ENCODE data around the gene TMTC3.

The TMTC3 gene

DNA sequence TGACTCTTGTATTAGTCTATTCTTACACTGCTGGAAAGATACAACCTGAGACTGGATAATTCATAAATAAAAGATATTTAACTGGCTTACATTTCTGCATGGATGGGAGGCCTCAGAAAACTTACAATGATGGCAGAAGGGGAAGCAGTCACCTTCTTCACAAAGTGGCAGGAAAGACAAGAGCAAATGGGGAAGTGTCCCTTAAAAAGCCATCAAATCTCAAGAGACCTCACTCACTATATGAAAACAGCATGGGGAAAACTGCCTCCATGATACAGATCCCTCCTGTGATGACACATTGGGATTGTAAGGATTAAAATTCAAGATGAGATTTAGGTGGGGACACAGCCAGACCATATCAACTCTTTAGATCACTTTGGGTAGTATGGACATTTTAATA is 83.7 kb downstream of the TMTC3 start:
- Histone ChIP-seq H3K27me3 (ENCODE audit: insufficient read depth, poor library complexity, severe bottlenecking) (no peaks in the 10 kb centered on the region), H3K4me1 (ENCODE audit: insufficient read depth, poor library complexity, severe bottlenecking) (no peaks in the 10 kb centered on the region), H3K4me3 (ENCODE audit: severe bottlenecking) (no peak overlapping the region), H3K9me3 (ENCODE audit: severe bottlenecking) (peaks cover 3% of the 10 kb centered on the region), H3K27ac (ENCODE audit: poor library complexity, severe bottlenecking) (no peak overlapping the region), H3K36me3 (ENCODE audit: low read depth) (no peaks in the 10 kb centered on the region)
- DNase-seq (ENCODE audit: low spot score): no peak
- TF ChIP-seq, protein P1, sequence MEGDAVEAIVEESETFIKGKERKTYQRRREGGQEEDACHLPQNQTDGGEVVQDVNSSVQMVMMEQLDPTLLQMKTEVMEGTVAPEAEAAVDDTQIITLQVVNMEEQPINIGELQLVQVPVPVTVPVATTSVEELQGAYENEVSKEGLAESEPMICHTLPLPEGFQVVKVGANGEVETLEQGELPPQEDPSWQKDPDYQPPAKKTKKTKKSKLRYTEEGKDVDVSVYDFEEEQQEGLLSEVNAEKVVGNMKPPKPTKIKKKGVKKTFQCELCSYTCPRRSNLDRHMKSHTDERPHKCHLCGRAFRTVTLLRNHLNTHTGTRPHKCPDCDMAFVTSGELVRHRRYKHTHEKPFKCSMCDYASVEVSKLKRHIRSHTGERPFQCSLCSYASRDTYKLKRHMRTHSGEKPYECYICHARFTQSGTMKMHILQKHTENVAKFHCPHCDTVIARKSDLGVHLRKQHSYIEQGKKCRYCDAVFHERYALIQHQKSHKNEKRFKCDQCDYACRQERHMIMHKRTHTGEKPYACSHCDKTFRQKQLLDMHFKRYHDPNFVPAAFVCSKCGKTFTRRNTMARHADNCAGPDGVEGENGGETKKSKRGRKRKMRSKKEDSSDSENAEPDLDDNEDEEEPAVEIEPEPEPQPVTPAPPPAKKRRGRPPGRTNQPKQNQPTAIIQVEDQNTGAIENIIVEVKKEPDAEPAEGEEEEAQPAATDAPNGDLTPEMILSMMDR (IDR thresholded peaks at IDR 0.05; ENCODE audit: poor library complexity, severe bottlenecking): no peak
- no peak for ATAC-seq (ENCODE audit: low read depth)

DNA sequence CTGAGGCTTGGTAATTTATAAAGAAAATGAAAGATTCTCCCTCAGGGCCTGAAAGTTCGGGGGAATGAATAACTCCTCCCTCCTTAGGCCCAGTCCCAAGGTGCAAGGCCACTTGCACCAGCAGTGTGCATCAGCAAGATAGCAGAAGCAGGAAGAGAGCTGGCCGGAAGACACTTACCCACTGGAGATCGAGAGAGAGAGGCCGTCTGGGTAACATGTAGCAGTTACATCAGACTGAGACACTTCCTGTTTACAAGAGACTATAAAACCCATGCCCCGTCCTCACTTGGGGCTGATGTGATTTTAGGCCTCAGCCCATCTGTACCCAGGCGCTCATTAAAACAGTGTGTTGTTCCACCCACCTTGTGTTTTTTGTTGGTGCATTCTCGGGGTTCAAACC is 85.2 kb downstream of the TMTC3 start:
- Histone ChIP-seq H3K36me3 (ENCODE audit: low read depth) (no peaks in the 10 kb centered on the region), H3K4me1 (ENCODE audit: insufficient read depth, poor library complexity, severe bottlenecking) (no peaks in the 10 kb centered on the region), H3K9me3 (ENCODE audit: severe bottlenecking) (no peaks in the 10 kb centered on the region), H3K4me3 (ENCODE audit: severe bottlenecking) (no peak overlapping the region), H3K27ac (ENCODE audit: poor library complexity, severe bottlenecking) (no peak overlapping the region), H3K27me3 (ENCODE audit: insufficient read depth, poor library complexity, severe bottlenecking) (no peaks in the 10 kb centered on the region)
- no peak for ATAC-seq (ENCODE audit: low read depth)
- no peak for DNase-seq (ENCODE audit: low spot score)
- TF ChIP-seq, protein P1 (IDR thresholded peaks at IDR 0.05; ENCODE audit: poor library complexity, severe bottlenecking): no peak

DNA sequence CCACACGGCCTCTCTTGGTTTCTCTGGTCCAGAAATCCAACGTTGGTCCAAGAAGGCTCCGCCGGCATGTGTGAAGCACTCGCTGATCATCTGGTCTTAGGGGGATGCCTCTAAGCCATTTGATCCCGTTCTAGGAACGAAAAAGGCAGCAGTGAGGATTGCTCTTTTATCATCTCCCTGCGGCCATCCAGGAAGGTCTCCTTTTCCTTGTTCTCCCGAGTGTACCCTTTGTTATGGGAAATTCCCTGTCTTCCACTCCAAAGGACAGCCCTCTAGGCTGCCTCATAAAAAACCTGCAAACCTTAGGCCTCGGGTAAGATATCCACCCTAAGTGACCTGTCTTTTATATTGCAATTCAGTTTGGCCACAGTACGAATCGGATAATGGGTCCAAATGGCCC is 85.8 kb downstream of the TMTC3 start:
- TF ChIP-seq, protein P1 (IDR thresholded peaks at IDR 0.05; ENCODE audit: poor library complexity, severe bottlenecking): no peak
- ATAC-seq (ENCODE audit: low read depth) (no peak), DNase-seq (ENCODE audit: low spot score) (no peak)
- H3K27ac ChIP-seq (ENCODE audit: poor library complexity, severe bottlenecking): no peak overlapping the region
- no peaks in the 10 kb centered on the region for H3K27me3 ChIP-seq (ENCODE audit: insufficient read depth, poor library complexity, severe bottlenecking)
- no peaks in the 10 kb centered on the region for H3K9me3 ChIP-seq (ENCODE audit: severe bottlenecking)
- H3K4me1 ChIP-seq (ENCODE audit: insufficient read depth, poor library complexity, severe bottlenecking): no peaks in the 10 kb centered on the region
- no peaks in the 10 kb centered on the region for H3K36me3 ChIP-seq (ENCODE audit: low read depth)
- H3K4me3 ChIP-seq (ENCODE audit: severe bottlenecking): no peak overlapping the region

DNA sequence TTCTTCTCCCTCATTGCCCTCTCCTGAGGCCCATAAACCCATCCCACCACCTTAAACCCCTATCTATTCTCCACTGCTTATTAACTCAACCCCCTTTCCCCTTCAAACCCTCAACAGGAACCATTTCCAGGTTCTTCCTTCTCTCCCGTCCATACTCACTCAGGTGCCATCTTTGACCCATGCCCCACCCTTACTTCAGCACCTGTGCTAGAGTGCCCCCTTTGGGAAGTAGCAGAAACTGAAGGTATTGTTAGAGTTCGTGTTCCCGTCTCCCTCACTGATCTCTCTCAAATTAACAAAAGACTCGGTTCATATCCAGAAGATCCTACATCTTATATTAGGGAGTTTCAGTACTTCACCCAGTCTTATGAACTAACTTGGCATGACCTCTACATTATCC is 86.6 kb downstream of the TMTC3 start:
- no peak overlapping the region for H3K27ac ChIP-seq (ENCODE audit: poor library complexity, severe bottlenecking)
- no peaks in the 10 kb centered on the region for H3K4me1 ChIP-seq (ENCODE audit: insufficient read depth, poor library complexity, severe bottlenecking)
- no peaks in the 10 kb centered on the region for H3K36me3 ChIP-seq (ENCODE audit: low read depth)
- no peak overlapping the region for H3K4me3 ChIP-seq (ENCODE audit: severe bottlenecking)
- DNase-seq (ENCODE audit: low spot score) (no peak), ATAC-seq (ENCODE audit: low read depth) (no peak)
- TF ChIP-seq, protein P1 (IDR thresholded peaks at IDR 0.05; ENCODE audit: poor library complexity, severe bottlenecking): no peak
- no peaks in the 10 kb centered on the region for H3K27me3 ChIP-seq (ENCODE audit: insufficient read depth, poor library complexity, severe bottlenecking)
- no peaks in the 10 kb centered on the region for H3K9me3 ChIP-seq (ENCODE audit: severe bottlenecking)

DNA sequence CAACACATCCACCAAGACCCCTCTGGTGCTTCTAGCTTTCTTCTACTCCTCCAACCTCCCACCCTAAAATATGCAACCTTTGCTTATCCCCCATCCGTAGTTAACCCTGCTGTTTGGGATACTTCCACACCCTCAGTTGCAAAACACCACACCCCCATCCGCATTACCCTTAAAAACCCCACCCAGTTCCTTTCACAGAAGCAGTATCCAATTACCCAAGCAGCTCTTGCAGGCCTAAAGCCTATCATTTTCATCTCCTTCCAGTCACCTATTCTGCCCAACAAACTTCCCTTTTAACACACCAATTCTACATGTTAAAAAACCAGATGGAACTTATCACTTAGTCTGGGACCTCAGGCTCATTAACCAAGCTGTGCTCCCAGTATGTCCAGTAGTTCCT is 88.2 kb downstream of the TMTC3 start:
- H3K9me3 ChIP-seq (ENCODE audit: severe bottlenecking): no peaks in the 10 kb centered on the region
- H3K36me3 ChIP-seq (ENCODE audit: low read depth): no peaks in the 10 kb centered on the region
- no peaks in the 10 kb centered on the region for H3K27me3 ChIP-seq (ENCODE audit: insufficient read depth, poor library complexity, severe bottlenecking)
- DNase-seq (ENCODE audit: low spot score) (no peak), ATAC-seq (ENCODE audit: low read depth) (no peak)
- H3K27ac ChIP-seq (ENCODE audit: poor library complexity, severe bottlenecking): no peak overlapping the region
- no peaks in the 10 kb centered on the region for H3K4me1 ChIP-seq (ENCODE audit: insufficient read depth, poor library complexity, severe bottlenecking)
- no peak overlapping the region for H3K4me3 ChIP-seq (ENCODE audit: severe bottlenecking)
- TF ChIP-seq, protein P1 (IDR thresholded peaks at IDR 0.05; ENCODE audit: poor library complexity, severe bottlenecking): no peak
